Inflammatory macrophage treated with lipopolysaccharide for 1 hour (primary cell): Measurements from ENCODE around the gene RPL28.
A peak's percentile ranks its signal among the peaks of the same experiment; 100 is the strongest.
"Not testable (repeated sequence)": the region's sequence is repeated elsewhere in the genome, so short reads cannot be mapped to it uniquely, and the experiment has no call there.

Experiments
- DNase-seq, 2 donors: peaks; one replicate each; pipeline ENCODE4 v3.0.0-alpha.2; 2020 to 2022

RPL28 gene

GRCh38 chr19:55398200-55398925, 12.6 kb downstream of the RPL28 start:
- DNase-seq, result peak; percentile 70 to 86

GRCh38 chr19:55400281-55401087, 14.8 kb downstream of the RPL28 start:
- DNase-seq, result no peak

- DNase-seq, result not testable (repeated sequence)
Observed at GRCh38 chr19:55401390-55401789, 15.7 kb downstream of the RPL28 start.

GRCh38 chr19:55402509-55402908, 16.8 kb downstream of the RPL28 start:
- no peak for DNase-seq

GRCh38 chr19:55405638-55406037, 19.9 kb downstream of the RPL28 start:
- no peak for DNase-seq

GRCh38 chr19:55406091-55406825, 20.5 kb downstream of the RPL28 start:
- DNase-seq, result no peak

- peak in 1 of 2 donors; percentile 20 for DNase-seq
Observed at GRCh38 chr19:55406826-55407549, 21.3 kb downstream of the RPL28 start.

- not testable (repeated sequence) for DNase-seq
Observed at GRCh38 chr19:55407550-55407799, 21.7 kb downstream of the RPL28 start, which contains the start of gene UBE2S. Gene UBE2S, minus strand, starts transcription at chr19:55407788. Its CDS starts 199 bp downstream, at chr19:55407589.

GRCh38 chr19:55407800-55408532, 22.2 kb downstream of the RPL28 start:
- peak; percentile 98 for DNase-seq

- DNase-seq, result no peak
Observed at GRCh38 chr19:55408533-55408872, 22.8 kb downstream of the RPL28 start.

- DNase-seq, result not testable (repeated sequence)
Observed at GRCh38 chr19:55409179-55409578, 23.4 kb downstream of the RPL28 start.

- no peak for DNase-seq
Observed at GRCh38 chr19:55410168-55410567, 24.4 kb downstream of the RPL28 start.

- peak; percentile 49 to 78 for DNase-seq
Observed at GRCh38 chr19:55418185-55418584, 32.5 kb downstream of the RPL28 start.

- DNase-seq, result no peak
Observed at GRCh38 chr19:55419103-55419502, 33.4 kb downstream of the RPL28 start.

- DNase-seq, result no peak
Observed at GRCh38 chr19:55419624-55420236, 34.0 kb downstream of the RPL28 start.

- DNase-seq, result not testable (repeated sequence)
Observed at GRCh38 chr19:55421281-55421680, 35.5 kb downstream of the RPL28 start.

GRCh38 chr19:55423225-55424005, 37.7 kb downstream of the RPL28 start:
- DNase-seq, result no peak

- DNase-seq, result no peak
Observed at GRCh38 chr19:55424518-55424917, 38.8 kb downstream of the RPL28 start.

- DNase-seq, result no peak
Observed at GRCh38 chr19:55426042-55426441, 40.3 kb downstream of the RPL28 start.

GRCh38 chr19:55431183-55431582, 45.5 kb downstream of the RPL28 start:
- DNase-seq, result no peak
